ENCODE measurements around the gene ABR.
A peak's percentile ranks its signal among the peaks of the same experiment; 100 is the strongest.
"Not testable (repeated sequence)": the region's sequence is repeated elsewhere in the genome, so short reads cannot be mapped to it uniquely, and the experiment has no call there.

ABR gene

DNA sequence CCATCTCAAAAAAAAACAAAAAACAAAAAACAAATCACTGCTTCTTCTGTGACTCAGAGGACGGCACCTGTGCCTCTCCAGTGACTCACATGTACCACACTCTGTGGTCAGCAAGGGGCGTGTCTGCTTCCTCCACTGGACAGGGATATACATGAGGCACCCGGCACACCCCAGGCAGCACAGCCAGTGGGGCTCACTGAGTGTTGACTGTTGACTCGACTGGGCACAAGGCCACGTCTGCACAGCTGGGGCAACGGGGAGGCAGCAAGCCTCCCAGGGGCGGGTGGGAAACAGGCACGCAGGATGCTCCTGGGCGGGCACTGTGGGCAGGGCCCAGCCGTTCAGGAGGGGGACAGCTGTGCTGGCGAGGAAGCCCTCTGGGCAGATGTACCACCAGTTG lies 118.8 kb downstream of the ABR start:
- DNase-seq (ENCODE audit: low read depth, low spot score): no peak
- no peak overlapping the region for H3K4me3 ChIP-seq (ENCODE audit: low read length)

DNA sequence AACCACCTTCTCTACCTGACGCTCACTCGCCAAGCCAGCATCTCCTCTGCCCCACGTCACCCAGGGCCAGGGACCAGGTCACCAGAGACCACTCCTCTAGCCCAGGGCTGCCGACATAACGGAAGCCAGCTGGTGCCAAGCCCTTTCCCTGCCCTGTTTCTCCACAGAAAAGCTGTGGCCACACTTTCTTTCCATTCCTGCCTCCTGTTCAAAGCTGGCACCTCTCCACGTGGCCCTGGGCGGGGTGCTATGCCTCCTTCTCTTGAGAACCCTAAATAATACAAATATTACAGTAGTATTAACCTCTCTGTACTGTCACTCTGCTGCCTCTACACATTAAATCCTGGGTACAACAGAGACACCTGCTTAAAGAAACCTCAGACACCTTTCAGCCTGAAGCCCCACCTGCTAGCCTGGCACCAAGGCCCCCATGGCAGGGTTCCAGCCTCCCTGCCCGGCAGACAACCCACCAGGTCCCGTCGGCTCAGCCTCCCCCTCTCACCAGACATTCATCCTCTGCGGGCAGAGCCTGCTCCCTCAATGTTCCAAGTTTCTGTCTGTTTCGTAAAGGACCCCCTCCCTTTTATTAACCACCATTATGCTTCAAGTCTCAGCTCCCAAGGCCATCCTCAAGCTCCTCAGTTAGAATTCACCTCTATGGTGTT lies 120.5 kb downstream of the ABR start:
- H3K4me3 ChIP-seq (ENCODE audit: low read length): no peak overlapping the region
- DNase-seq (ENCODE audit: low read depth, low spot score): no peak

- peak; percentile 41 for DNase-seq (ENCODE audit: low read depth, low spot score)
- no peak overlapping the region for H3K4me3 ChIP-seq (ENCODE audit: low read length)
Observed at GRCh38 chr17:1058423-1059130, 121.2 kb downstream of the ABR start.

GRCh38 chr17:1056761-1057160 lies 123.0 kb downstream of the ABR start:
- H3K4me3 ChIP-seq (ENCODE audit: low read length): no peak overlapping the region
- DNase-seq (ENCODE audit: low read depth, low spot score): no peak

GRCh38 chr17:1055751-1056645 lies 123.8 kb downstream of the ABR start:
- peak; percentile 30 for DNase-seq (ENCODE audit: low read depth, low spot score)
- no peak overlapping the region for H3K4me3 ChIP-seq (ENCODE audit: low read length)

DNA sequence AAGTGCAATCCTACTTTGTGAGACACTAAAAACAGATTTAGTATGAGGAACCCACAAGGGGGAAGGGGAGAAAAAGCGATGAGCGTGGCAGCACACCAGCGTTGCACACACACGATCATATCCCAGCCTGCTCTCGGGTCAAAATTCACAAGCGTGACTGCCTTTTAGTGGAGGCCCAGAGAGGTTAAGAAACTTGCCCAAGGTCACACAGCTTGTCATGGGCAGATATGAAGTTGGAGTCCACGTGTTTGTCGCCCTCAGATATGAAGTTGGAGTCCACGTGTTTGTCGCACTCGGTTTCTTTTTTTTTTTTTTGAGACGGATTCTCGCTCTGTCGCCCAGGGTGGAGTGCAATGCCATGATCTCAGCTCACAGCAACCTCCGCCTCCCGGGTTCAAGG lies 124.5 kb downstream of the ABR start:
- no peak for DNase-seq (ENCODE audit: low read depth, low spot score)
- no peak overlapping the region for H3K4me3 ChIP-seq (ENCODE audit: low read length)

GRCh38 chr17:1054656-1055055 lies 125.1 kb downstream of the ABR start:
- no peak for DNase-seq (ENCODE audit: low read depth, low spot score)
- H3K4me3 ChIP-seq (ENCODE audit: low read length): no peak overlapping the region

GRCh38 chr17:1053661-1054360 lies 126.0 kb downstream of the ABR start:
- no peak overlapping the region for H3K4me3 ChIP-seq (ENCODE audit: low read length)
- DNase-seq (ENCODE audit: low read depth, low spot score): no peak

GRCh38 chr17:1050996-1051925 lies 128.5 kb downstream of the ABR start:
- peak; percentile 83 for DNase-seq (ENCODE audit: low read depth, low spot score)

DNA sequence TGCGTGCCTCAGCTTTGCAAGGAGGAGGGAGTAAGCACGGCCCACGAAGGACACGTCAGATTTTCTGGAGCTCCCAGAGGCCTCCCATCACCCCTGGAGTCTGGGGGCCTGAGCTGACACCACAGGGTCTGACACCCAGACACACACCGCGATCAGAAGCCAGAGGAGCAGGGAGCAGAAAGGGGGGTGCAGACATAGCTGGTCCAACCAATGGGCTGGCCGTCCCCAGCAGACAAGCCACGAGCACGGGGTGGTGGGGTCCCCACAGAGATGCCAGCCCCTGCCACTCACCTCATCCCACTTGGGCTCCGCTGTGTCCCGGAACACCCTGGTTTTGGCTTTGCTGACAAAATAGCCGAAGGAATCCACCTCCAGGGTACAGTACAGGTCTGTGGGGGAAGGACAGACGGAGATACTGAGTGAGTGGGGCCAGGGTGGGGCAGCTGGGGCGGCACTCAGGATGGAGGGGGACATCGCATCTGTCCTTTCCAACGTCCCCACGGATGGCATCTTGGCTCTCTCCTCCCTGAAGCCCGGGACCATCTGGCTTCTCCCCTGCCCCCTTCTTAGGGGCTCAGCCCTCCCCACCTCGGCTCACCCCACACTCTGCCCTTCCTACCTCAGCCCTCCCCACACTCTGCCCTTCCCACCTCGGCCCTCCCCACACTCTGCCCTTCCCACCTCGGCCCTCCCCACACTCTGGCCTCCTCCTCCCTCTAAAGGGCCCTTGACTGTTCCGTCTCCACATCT lies 129.4 kb downstream of the ABR start:
- DNase-seq (ENCODE audit: low read depth, low spot score): no peak
- no peak overlapping the region for H3K4me3 ChIP-seq (ENCODE audit: low read length)

More at GRCh38 chr17:1050996-1051925, 128.5 kb downstream of the ABR start:
- no peak overlapping the region; the same call in 1 of the 2 replicates for H3K4me3 ChIP-seq (ENCODE audit: low read length)

GRCh38 chr17:1049446-1050225 lies 130.1 kb downstream of the ABR start:
- H3K4me3 ChIP-seq (ENCODE audit: low read length): no peak overlapping the region
- no peak for DNase-seq (ENCODE audit: low read depth, low spot score)

- not testable (repeated sequence) for H3K4me3 ChIP-seq (ENCODE audit: low read length); DNase-seq (ENCODE audit: low read depth, low spot score)
Observed at GRCh38 chr17:1048516-1049115, 131.2 kb downstream of the ABR start.

DNA sequence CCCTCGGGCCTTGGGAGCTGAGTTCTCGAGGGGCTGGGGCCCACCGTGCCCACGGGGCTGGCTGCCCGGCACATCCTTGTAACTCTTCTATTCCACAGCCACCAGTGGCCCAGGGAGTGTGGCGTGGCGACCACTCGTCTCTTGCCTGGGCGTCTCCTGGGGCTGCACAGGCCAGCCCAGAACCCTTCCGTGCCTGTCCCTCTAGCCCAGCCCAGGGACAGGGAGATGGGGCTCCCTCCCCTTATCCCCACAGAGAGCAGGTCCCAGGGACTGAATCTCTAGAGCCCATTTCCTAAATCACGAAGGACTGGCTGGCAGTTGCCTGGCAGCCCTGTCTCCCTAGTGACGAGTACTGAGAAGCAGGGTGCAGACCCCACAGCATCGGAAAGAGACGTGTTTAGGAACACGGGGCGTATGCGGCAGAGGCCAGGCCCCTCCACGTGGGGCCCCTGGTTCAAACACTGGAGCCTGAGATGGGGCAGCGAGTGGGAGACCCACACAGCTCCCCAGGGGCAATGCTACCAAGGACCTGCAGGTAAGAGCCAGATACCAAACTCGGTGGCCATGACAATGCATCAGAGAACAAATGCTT lies 131.8 kb downstream of the ABR start:
- no peak for DNase-seq (ENCODE audit: low read depth, low spot score)
- H3K4me3 ChIP-seq (ENCODE audit: low read length): no peak overlapping the region

DNA sequence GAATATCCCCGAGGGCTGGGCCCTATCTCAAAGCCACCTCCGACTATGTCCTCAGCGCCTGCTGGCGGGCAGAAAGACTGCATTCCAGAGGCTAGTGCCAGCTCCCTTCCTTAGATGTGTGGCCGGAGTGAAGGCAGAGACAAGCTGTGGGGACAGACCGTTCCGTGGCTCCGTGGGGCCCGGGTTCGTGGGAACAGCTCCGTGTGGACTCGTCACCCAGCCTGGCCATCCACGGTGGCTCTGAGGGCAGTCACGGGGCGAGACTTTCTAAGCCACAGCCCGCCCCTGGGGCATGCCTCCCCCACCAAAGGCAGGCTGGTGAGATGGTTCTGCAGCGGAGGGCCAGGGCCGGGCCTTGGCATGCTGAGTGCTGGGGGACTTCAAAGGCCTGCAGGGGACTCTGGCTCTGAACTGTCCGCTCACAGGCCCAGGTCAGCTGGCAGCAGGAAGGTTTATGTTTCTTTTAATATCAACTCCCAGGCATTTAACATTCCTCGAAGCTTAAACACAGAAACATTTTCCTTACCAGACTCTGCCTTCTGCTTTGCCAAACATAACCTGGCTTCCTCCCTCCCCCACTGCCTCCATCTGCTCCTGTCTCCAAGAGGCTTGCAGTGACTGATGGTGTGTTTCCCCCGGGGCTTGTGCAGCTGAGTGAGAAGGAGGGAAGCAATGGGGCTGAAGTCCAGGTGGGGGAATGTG lies 132.5 kb downstream of the ABR start:
- no peak overlapping the region for H3K4me3 ChIP-seq (ENCODE audit: low read length)
- DNase-seq (ENCODE audit: low read depth, low spot score): no peak

- DNase-seq (ENCODE audit: low read depth, low spot score): no peak
Observed at GRCh38 chr17:1045456-1045855, 134.3 kb downstream of the ABR start.

More at GRCh38 chr17:1045456-1045855, 134.3 kb downstream of the ABR start:
- no peak overlapping the region for H3K4me3 ChIP-seq (ENCODE audit: low read length)

All from Jurkat, Clone E6-1 (cell line).